Lung microvascular endothelial cell (primary cell): ENCODE results near the gene DNAJC18. TPM values are rescaled to one million over a fixed set of nuclear protein-coding genes. Genes with fewer than 3 reads are reported as not detected.

Experiments used
- DNase-seq, 2 donors: peaks; one replicate each; pipeline versions ENCODE4 v3.0.0 to v3.0.0-alpha.2; 2010; ENCODE audit warnings: low read depth in 2 of 2
- total RNA-seq: library from RNA; depleted of rRNA; stranded (reverse); fragments of >200 nt; gene quantifications from 2 replicates; pipeline ENCODE4 v1.2.1, GENCODE V29; 2014

DNAJC18 gene
- total RNA-seq, 1 donor from 2014 or later = 6.3 TPM

DNA sequence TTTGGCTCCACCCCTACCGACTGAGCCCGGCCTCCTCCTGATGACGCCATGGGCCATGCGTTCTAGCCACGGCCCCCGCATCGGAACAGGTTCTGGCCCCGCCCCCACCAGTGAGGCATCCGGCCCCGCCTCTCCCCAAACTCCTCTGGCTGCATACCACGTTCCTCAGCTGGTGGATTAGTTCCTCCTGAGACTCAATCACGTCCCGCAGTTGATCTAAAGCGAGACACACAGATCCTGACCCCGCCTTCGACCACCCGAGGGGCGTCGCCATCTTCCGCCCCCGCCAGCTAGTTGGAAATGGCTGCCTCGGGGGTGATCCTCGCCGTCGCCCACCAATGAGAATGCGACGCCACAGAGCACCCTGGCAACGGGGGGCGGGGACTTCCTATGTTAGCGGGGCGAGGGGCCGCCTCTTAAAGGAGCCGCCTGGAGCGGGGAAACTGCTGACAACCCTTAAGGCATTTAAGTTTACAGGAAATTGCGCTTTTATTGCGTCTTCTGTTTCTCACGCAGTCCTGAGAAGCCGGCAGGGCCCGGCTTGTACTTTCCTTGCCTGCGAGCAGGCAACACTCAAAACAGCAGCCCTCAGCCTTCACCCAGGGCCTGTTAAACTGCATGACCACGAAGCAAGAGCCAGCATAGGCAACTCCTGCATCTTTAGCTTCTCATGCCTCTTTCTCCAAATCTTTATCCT lies 35.4 kb downstream of the DNAJC18 start, which contains the start of gene SPATA24:
TSS of gene SPATA24 (minus strand) at position 303 of the 697 bp plus-strand sequence. CDS start at position 274, 29 bp downstream.
- peak; percentile 96 to 97 for DNase-seq

DNA sequence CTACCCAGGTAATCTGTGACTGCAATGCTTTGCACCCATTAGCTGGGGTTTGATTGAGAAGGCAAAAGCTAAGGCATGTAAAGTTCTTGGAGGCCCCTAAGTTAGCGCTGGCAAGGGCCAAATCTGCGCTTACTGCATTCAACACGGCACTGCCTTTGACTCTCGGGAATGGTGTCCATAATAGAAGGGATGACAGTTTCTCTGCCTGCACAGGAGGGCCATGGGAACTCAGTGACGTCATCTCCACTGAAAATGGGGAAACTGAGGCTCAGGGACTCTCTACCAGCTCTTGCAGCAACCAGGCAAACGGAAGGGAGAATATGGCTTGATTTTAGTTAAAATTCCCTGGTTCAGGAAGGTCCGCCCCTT lies 35.9 kb downstream of the DNAJC18 start:
- DNase-seq = no peak

DNA sequence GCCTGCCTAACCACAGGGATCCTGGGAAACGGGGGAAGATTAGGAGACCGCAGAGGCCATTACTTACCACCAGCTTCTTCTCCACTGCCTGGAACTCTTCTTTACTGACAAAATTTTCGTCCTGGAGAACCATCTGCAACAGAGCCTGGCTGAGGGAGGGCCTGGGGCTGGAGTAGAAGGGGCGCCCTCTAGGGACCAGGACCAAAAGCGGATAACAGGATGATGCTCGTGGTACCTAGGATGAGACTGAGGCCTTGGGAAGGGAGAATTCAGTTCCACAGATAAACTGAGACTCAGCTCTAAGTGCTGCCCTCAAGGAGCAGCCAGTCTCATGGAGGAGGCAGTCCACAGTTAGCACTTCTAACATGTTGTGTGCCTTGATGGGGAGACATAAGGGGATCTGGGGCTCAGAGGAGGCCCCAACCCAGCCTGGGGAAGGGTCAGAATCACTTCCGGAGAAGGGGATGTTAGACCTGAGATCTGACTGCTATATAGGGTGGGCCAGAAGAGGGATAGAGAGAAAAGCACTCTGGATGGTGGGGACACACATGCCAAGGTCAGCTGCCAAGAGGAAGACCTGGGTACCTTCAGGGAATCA lies 36.7 kb downstream of the DNAJC18 start:
- DNase-seq = peak; percentile 32 to 59

DNA sequence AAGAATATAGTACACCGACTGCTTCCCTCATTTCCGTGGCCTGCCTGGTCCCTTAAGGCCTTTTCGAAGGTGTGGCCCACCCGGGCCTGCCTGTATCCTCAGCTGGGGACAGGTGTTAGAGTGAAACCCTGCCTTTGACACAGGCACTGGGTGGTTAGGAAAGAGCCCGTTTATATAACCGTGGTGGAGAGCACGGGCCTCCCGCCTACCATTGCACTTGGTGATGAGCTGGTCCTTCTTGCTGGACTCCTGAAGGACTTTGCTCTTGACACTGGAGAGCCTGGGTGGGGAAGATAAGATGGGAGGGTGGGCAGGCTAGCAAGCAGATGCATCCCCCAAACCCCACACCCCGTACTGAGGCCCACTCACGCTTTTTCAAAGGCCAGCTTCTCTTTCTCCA lies 37.8 kb downstream of the DNAJC18 start:
- DNase-seq = no peak

DNA sequence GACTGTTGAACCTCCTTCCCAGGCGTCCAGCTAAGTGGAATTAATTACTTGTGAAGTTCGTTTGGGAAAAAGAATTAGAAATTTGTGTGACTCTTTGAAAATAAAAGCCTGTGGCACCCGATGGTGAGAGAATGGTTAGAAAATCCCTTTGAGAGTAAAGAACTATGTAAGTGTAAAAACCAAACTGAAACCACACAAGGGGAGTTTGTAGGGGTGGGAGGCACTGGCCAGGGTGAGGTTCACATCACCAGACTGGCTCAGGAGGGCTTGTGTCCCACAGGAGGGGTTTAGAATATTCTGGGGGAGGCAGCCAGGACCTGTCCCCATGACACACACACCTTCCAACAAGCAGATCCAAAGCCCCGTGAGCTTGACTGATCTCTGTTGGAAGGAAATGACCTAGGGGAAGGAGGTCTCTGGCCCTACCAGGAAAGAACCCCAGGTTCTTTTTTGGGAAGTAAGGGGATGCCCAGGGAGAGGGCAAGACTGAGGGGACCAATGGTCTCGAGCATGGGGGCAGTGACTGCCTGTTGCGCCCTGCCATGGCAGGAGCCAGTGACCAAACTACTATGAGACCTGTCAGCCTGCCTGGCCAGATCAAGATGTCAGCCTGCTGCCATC lies 39.7 kb downstream of the DNAJC18 start:
- DNase-seq = no peak

DNA sequence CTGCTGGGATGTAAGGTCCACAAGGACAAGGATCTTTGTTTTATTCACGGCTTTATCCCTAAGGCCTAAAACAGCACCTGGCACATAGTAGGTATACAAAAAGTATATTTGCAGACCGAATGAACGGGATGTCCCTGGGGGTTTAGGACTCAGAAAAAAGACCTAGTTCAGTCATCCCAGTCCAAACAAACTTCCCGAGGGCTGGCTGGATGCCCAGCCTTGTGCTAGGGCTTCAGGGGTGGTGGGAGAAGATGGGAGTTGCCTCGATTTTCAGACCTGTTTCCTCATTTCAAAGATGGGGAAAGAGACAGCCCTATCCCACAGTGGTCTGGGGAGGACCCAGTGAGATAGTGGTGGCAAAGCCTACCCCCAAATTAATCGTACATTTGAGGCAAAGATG lies 41.4 kb downstream of the DNAJC18 start:
- DNase-seq = no peak

DNA sequence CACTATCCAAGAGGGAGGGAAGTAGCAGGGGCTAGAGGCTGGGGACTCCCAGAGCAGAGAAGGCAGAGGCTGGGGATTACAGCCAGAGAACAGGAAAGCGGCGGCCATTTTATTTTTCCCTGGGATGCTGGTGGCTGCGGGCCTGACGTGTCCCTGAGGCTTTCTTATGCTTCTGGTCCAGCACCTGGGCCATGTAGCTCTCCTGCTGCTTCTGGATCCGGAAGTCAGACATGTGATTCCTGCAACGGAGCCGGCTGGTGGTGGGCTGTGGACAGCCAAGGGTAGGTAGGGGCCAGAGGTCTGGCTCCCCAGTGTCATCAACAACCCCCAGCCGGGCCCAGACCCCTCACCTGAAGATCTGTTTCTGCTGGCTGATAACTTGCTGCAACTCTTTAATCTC lies 42.6 kb downstream of the DNAJC18 start:
- no peak for DNase-seq

DNA sequence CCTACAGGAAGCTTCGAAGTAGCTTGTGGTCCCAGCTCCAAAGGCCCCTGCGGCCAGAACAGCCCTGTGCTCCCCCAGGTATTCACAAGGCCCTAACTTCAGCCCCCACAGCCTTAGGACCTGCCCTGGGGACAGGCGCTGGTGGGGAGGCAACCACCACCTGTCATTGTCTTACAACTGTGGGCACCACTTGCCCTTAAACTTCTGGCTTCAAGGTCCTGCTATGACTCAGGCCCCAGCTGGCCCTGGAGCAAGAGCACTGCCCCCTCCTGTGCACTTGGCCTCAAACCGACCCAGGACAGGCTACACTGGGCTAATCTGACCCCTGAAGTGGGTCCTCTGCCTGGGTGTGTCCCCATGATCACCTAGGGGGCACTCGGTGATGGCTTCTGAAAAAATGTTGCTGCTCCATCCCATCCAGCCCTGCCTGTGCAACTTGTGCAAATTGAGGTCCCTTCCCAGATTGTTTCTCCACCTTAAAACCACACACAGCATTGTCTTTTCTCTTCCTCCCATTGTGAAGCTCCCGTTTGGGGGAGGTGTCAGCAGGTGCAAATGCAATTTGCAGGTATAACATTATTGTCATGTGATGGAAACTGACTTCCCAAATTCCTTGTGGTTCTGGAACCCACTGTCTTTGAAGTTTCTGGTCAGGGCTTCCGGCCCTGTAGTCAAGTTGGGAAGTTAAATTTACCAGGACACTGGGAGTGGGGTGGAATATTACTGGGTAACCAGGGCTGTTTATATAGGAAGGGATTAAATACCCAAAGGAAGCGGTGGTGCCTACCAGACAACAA lies 43.3 kb downstream of the DNAJC18 start:
- DNase-seq = no peak

DNA sequence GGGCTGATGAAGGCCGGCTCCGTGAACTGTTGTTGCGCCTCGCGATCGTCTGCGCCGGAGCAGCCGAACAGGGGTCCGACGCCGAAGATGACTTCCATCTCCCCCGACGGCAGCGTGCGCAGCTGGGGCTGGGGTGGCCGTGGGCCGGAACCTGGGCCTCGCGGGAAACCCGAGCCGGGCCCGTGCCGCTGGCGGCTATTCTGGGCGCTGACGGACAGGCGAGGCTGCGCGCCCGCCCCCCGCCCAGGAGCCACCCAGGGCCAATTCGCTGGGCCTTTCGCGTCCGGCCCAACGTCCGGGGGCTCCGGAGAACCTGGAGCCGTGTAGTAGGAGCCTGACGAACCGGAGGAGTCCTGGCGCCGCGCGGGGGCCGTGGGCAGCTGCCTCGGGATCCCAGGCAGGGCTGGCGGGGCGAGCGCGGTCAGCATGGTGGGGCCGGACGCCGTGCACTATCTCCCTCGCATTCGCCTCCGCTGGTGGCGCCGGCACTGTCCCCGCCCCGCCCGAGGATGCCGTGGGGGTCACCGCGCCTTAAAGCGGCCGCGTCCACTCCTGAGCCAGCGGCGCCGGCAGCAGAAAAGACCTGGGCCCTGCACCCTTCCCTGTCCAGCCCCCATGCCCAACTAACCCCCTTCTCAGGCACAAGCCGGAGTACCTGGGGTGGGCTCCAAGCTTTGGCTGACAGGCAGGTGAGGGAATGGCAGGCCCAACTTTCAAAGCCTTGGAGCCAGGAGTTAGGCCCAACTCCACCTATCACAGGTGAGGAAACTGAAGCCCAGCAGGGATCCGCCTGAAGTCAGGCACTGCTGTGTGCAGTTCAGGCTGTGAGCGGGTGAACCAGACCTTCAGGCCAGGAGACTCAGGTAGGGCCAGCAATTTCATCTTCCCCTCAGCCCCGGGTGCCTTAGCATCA lies 44.4 kb downstream of the DNAJC18 start, which contains the start of gene PROB1:
TSS of gene PROB1 (minus strand) at position 451 of the 913 bp plus-strand sequence. CDS start at position 428, 23 bp downstream.
- peak in 1 of 2 donors; percentile 57 for DNase-seq

DNA sequence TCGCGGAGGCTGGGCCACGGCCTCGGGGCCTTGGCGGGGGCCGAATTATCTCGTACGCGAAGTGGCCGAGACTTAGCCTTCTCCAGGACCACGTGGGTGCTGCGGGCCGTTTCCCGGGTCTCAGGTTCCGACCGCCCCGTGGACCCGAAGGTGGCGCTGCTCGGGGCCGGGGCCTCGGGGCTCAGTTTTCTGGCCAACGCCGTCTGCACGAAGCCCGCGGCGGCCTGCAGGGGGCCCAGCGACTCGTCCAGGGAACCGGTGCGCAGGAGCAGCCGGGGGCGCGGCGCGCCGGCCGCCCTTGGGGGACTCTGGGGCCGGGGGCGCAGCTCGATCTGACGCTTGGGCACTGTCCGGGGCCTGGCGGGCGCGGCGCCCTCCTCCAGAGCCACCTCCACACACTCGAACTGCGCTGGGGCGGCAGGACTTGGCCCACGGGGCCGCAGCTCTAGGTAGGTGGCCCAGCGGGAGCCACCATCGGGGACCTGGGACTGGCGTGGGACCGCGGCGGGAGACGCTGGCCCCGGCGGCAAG lies 45.1 kb downstream of the DNAJC18 start:
- DNase-seq = peak; percentile 52 to 60

DNA sequence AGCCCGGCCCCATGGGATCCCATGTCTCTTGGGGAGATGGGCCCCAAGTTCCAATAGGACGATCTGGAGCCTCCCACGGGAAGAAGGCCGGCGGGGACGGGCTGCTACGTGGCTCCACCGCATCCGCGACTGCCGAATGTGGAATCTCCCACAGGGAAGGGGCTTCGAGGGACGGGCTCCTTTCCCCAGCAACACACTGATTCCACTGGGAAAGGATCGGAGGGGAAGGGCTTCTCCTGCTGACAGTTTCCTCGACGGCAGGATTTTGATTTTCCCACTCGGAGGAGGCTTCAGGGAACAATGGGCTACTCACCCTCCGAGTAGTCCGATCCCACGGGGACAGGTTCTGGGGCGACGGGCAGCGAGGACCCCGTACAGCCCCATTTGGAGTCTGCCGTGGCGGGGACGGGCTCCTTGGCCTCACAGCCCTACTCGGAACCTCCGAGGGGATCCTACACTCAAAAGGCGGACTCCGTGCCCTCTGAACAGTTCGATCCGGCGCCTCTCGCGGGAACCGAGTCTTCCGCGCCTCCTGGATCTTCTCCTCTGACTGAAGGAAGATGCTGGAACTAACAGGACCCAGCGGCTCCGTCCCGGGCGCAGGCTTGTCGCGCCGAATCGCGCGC lies 45.7 kb downstream of the DNAJC18 start:
- DNase-seq = no peak

DNA sequence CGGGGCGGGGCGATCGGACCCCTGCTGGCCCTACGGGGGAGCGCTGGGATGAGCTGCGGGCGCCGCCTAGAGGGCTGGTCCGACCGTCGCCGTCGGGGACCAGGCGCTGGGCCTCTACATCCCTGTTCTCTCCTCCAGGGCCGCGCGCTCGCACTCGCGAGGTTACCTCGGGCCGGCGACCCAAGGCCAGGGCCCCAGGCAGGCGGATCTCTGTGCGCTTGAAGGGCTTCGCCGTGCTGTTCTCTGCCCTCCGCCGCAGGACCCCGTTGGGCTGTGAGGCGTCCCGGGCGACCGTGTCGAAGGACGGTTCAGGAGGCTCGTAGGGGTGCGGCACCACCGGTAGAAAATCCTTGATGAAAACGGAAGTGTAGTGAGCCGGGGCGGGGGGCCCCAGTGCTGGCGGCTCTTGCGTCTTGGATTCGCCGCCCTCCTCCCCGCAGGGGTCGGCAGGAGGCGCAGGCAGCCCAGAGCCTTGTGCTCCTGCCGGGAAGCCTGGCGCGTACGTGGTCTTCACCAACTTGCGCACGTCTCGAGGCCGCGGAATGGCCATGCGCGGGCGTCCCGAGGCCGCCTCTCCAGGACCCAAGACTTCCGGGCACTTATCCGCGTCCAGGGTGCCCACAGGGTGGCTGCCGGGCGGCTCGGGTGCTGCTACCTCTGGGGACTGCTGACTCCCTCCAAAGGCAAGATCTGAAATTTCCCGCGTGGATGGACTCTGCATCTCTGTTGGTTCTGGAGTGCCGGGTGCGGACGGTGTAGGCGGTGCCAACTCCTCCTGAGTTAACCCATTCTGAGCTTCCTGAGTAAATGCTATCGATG lies 46.4 kb downstream of the DNAJC18 start:
- peak; percentile 64 to 69 for DNase-seq

DNA sequence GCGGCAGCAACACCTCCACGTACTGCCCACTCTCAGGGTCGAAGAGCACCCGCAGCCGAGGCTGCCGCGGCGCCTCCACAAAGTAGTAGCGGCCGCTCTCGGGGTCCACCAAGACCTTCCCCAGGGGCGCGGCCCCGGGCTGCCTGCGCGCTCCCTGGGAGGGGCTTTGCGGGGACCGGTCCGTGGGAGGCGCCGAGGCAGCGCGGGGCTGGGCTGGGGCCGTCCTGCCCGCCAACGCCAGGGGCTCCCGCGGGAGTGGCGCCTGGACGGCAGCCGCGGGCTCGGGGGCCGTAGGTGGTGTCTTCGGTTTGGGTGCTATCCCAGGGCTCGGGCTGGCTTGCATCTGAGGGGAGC lies 47.0 kb downstream of the DNAJC18 start:
- DNase-seq = no peak

DNA sequence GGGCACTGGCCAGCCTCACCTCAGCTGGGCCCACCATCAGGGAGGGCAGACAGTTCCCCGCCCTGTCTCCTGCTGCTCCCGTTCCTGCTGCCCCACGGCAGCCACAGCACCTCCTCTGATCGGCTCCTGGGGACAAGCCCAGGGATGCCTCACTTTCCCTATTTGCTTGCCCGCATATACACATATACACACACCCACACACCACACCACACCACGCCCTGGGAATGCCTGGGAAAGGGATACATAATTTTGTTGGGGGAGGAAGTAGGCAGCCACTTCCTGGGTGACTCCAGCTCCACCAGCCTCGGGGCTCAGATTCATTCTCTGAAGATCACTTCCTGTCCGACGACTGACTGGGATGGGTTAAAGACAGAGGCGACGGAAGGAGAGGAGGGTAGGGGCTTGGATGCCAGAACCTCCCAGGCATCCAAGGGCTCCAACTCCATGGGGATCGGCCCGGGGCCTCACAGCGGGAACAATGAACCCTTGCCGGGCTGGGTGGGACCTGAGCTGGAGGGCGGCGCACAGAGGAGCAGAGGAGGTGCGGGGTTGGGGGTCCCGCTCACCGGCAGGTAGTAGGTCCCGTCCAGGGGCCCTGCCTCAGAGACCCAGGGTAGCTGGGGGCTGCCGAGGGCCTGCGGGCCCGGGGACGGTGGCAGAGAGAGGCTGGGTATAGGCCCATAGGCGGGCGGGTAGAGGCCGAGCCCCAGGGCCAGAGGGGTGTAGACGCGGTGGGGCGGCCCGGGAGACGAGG lies 47.6 kb downstream of the DNAJC18 start:
- DNase-seq = no peak

DNA sequence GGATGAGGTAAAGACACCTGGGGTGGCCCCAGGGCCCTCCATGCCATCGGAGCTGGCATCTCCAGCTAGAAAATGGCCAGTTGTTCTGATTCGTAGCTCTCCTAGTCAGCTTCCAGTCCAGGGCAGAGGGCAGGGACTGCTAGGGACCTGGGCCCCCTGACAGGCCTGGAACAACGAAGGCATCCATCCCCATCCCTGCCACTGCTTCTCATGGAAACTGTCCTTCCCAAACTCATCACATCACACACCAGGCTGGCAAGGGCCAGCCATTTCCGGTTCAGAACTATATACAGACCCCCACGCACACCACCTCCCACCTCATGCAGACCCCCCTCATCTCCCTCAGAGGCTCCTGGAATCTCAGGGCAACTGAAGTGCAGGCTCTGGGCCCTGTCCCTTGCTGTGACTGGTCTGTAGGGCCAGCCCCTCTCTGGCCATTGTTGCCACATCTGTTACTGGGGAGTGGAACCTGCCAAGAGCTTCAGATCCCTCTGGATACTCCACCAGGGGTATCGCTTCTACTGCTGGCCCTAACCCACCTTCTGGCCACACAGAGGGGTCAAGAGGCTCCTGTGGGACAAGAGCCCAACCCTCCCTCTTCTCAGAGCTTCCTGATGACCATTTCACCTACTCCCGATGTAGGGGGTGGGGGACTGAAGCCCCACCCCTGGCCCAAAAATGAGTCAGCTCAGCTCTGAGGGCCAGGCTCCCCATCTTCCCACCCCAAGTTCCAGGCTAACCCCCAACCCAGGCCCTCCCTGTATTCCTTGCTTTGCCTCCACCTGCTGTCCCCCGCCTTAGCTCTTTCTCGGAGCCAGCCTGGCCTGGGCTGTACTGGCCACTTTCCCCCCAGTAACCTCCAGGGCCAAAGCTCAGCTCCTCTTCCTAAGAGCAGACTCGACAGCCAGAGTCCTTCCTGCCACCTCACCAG lies 48.4 kb downstream of the DNAJC18 start:
- no peak for DNase-seq

DNA sequence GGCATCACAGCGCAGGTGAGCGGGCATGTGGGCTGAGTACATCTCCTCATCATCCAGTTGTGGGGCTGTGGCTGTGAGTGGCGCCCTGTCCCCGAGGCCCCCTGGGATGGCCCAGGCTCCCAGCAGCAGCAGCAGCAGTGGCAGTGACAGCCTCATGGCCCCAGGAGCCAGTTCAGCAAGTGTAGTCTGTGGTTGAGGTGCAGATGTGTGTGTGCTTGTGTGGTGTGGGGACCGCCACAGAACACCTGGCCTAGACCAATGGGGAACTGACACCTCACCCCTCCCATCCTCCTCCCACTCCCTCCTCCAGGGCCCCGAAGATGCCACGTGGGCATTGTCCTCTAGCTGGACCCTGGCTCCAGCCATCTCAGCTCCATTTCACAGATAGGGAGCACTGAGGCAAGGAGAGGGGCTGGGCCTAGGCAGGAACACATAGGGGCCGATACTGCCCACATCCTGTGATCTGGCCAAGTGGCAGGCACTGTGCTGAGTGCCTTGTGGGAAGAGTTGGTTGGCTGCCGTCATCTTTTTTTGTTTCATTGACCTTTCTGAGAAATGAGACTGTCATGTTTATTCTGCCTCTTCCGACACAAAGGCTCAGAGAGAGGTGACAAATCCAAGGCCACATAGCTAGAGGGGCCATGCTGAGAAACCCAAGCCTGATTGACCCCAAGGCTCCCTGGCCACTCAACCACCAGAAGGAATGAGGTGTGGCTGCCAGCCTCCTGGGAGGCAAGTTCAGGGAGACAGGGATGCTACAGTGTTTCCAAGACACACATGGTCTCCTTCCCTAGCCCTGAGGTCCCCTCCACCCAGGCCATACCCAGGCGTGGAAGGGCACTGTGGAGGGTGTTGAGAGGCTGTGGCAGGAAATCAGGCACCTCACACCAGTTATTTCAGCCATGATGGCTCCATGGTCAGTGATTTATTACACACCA lies 49.4 kb downstream of the DNAJC18 start, which contains the start of gene MZB1:
TSS of gene MZB1 (minus strand) at position 213 of the 938 bp plus-strand sequence. CDS start at position 156, 57 bp downstream.
- DNase-seq = no peak
